Amniotic epithelial cell (primary cell): Measurements from ENCODE around the gene SART1.
"Not testable (repeated sequence)": the region's sequence is repeated elsewhere in the genome, so short reads cannot be mapped to it uniquely, and the experiment has no call there.

Experiments used
- DNase-seq: peaks from one replicate; pipeline ENCODE4 v3.0.0-alpha.2; 2010; ENCODE audit warnings: low read depth

The SART1 gene

GRCh38 chr11:65934014-65934413 is 27.5 kb upstream of the SART1 start:
- no peak for DNase-seq

GRCh38 chr11:65937766-65938165 is 23.8 kb upstream of the SART1 start:
- no peak for DNase-seq

- no peak for DNase-seq
Observed at GRCh38 chr11:65941720-65942310, 19.7 kb upstream of the SART1 start.

- DNase-seq = no peak
Observed at GRCh38 chr11:65942531-65942930, 19.0 kb upstream of the SART1 start.

- no peak for DNase-seq
Observed at GRCh38 chr11:65944191-65944590, 17.3 kb upstream of the SART1 start.

GRCh38 chr11:65944767-65945166 is 16.8 kb upstream of the SART1 start:
- no peak for DNase-seq

GRCh38 chr11:65945430-65945911 is 16.1 kb upstream of the SART1 start, which contains the start of gene TSGA10IP:
TSS of gene TSGA10IP (plus strand) at chr11:65945480. CDS start at chr11:65945676, 196 bp downstream.
- DNase-seq = no peak

- DNase-seq = no peak
Observed at GRCh38 chr11:65945941-65946558, 15.5 kb upstream of the SART1 start.

- no peak for DNase-seq
Observed at GRCh38 chr11:65946655-65947054, 14.9 kb upstream of the SART1 start.

GRCh38 chr11:65947133-65947532 is 14.4 kb upstream of the SART1 start:
- DNase-seq = no peak

- no peak for DNase-seq
Observed at GRCh38 chr11:65947603-65948125, 13.9 kb upstream of the SART1 start.

GRCh38 chr11:65950711-65951110 is 10.8 kb upstream of the SART1 start:
- DNase-seq = not testable (repeated sequence)

- DNase-seq = not testable (repeated sequence)
Observed at GRCh38 chr11:65951641-65952040, 9.9 kb upstream of the SART1 start.

GRCh38 chr11:65952052-65952521 is 9.4 kb upstream of the SART1 start:
- no peak for DNase-seq

- no peak for DNase-seq
Observed at GRCh38 chr11:65953471-65953870, 8.1 kb upstream of the SART1 start.

- DNase-seq = no peak
Observed at GRCh38 chr11:65954771-65955170, 6.8 kb upstream of the SART1 start.

GRCh38 chr11:65958291-65958690 is 3.2 kb upstream of the SART1 start:
- no peak for DNase-seq

- no peak for DNase-seq
Observed at GRCh38 chr11:65958774-65959420, 2.6 kb upstream of the SART1 start.

- DNase-seq = no peak
Observed at GRCh38 chr11:65960824-65961266, 689 bp upstream of the SART1 start.

- no peak for DNase-seq
Observed at GRCh38 chr11:65962141-65962564, 619 bp downstream of the SART1 start.

- no peak for DNase-seq
Observed at GRCh38 chr11:65964906-65965305, 3.4 kb downstream of the SART1 start.

- DNase-seq = no peak
Observed at GRCh38 chr11:65965986-65966762, 4.6 kb downstream of the SART1 start.
